OCI-LY1 (cell line): ENCODE measurements around the gene MAP3K7.
A peak's percentile ranks its signal among the peaks of the same experiment; 100 is the strongest.

Source experiments
- H2AFZ ChIP-seq: fragments of 200-600 bp; sonication (generic), shearing (Covaris generic); 2 replicates; pipeline ENCODE4 v1.6.0; 2014; ENCODE audit warnings: antibody characterized with exemption, mild to moderate bottlenecking, low read length
- H3F3A ChIP-seq: fragments of 200-600 bp; sonication (generic), shearing (Covaris generic); 2 replicates; pipeline ENCODE4 v1.6.0; 2014; ENCODE audit warnings: mild to moderate bottlenecking, antibody characterized with exemption, low read length, moderate library complexity; ENCODE audit not compliant: insufficient read depth
- H3K27ac ChIP-seq: fragments of 200-600 bp; sonication (generic); 2 replicates; pipeline ENCODE4 v1.5.1; 2014; ENCODE audit warnings: low read length, mixed run types, mild to moderate bottlenecking, low read depth; ENCODE audit not compliant: poor library complexity, severe bottlenecking
- H3K27me3 ChIP-seq: fragments of 200-600 bp; sonication (generic); 2 replicates; pipeline ENCODE4 v1.6.0; 2014; ENCODE audit warnings: antibody characterized with exemption, mild to moderate bottlenecking, low read length, moderate library complexity; ENCODE audit not compliant: insufficient read depth
- H3K36me3 ChIP-seq: fragments of 200-600 bp; sonication (generic); 2 replicates; pipeline ENCODE4 v1.6.1; 2014; ENCODE audit warnings: mild to moderate bottlenecking, antibody characterized with exemption, low read length, moderate library complexity, mixed read lengths; ENCODE audit not compliant: insufficient read depth
- H3K4me1 ChIP-seq: fragments of 200-600 bp; sonication (generic); 2 replicates; pipeline ENCODE4 v1.5.1; 2014; ENCODE audit warnings: mild to moderate bottlenecking, low read length, moderate library complexity; ENCODE audit not compliant: insufficient read depth, severe bottlenecking
- H3K4me2 ChIP-seq: fragments of 200-600 bp; sonication (generic), shearing (Covaris generic); 2 replicates; pipeline ENCODE4 v1.6.1; 2014; ENCODE audit warnings: low read length
- H3K4me3 ChIP-seq: fragments of 200-600 bp; sonication (generic); 2 replicates; pipeline ENCODE4 v1.5.1; 2014; ENCODE audit warnings: low read length, low read depth, mild to moderate bottlenecking, mixed read lengths; ENCODE audit not compliant: poor library complexity, severe bottlenecking
- H3K79me2 ChIP-seq: fragments of 200-600 bp; shearing (Covaris generic); 2 replicates; pipeline ENCODE4 v1.6.1; 2016; ENCODE audit warnings: mixed run types, low read length, mixed read lengths; ENCODE audit not compliant: insufficient read depth
- H3K9ac ChIP-seq: fragments of 200-600 bp; sonication (generic), shearing (Covaris generic); 2 replicates; pipeline ENCODE4 v1.6.1; 2014; ENCODE audit warnings: mild to moderate bottlenecking, low read length, mixed read lengths
- H3K9me2 ChIP-seq: fragments of 200-600 bp; sonication (generic), shearing (Covaris generic); 2 replicates; pipeline ENCODE4 v1.6.1; 2014; ENCODE audit warnings: low read depth, mild to moderate bottlenecking, low read length, mixed read lengths
- H3K9me3 ChIP-seq: fragments of 200-600 bp; shearing (Covaris generic); 2 replicates; pipeline ENCODE4 v1.6.1; 2014; ENCODE audit warnings: low read length, mixed read lengths
- H4K20me1 ChIP-seq: fragments of 200-600 bp; sonication (generic), shearing (Covaris generic); 2 replicates; pipeline ENCODE4 v1.6.0; 2016; ENCODE audit warnings: mild to moderate bottlenecking, low read length; ENCODE audit not compliant: insufficient read depth
- CTCF ChIP-seq: fragments of 200-600 bp; sonication (generic), shearing (Covaris generic); IDR thresholded peaks from 2 replicates; pipeline ENCODE4 v1.5.1; 2017; ENCODE audit warnings: mild to moderate bottlenecking, antibody characterized with exemption, low read length, moderate library complexity, mixed read lengths
- EZH2 ChIP-seq: fragments of 200-600 bp; sonication (generic), shearing (Covaris generic); IDR thresholded peaks from 2 replicates; pipeline ENCODE4 v1.8.0; 2017; ENCODE audit warnings: borderline replicate concordance, mixed run types, mild to moderate bottlenecking, antibody characterized with exemption, low read length, moderate library complexity, mixed read lengths

MAP3K7 gene

GRCh38 chr6:90537723-90538258 is 49.1 kb downstream of the MAP3K7 start:
- no peaks in the 10 kb centered on the region for H3K9me2 ChIP-seq
- H3K9ac ChIP-seq, result no peak overlapping the region
- H2AFZ ChIP-seq, result no peak overlapping the region
- H3K4me2 ChIP-seq, result peak overlapping the region; percentile 22; the same call in 1 of the 2 replicates
- no peaks in the 10 kb centered on the region for H3K27me3 ChIP-seq
- no peaks in the 10 kb centered on the region for H4K20me1 ChIP-seq
- peaks cover 19% of the 10 kb centered on the region for H3K4me1 ChIP-seq
- no peaks in the 10 kb centered on the region for H3K9me3 ChIP-seq
- no peak overlapping the region for H3K4me3 ChIP-seq
- no peak for TF ChIP-seq CTCF
- no peak for TF ChIP-seq EZH2
- peak overlapping the region; percentile 25 for H3K27ac ChIP-seq
- no peaks in the 10 kb centered on the region for H3K79me2 ChIP-seq
- no peaks in the 10 kb centered on the region for H3F3A ChIP-seq
- H3K36me3 ChIP-seq, result peaks cover 6% of the 10 kb centered on the region; the same call in 1 of the 2 replicates

- H3K27me3 ChIP-seq, result no peaks in the 10 kb centered on the region
- H3K4me1 ChIP-seq, result peaks cover 19% of the 10 kb centered on the region
- no peaks in the 10 kb centered on the region for H3K9me3 ChIP-seq
- no peak for TF ChIP-seq EZH2
- TF ChIP-seq CTCF, result no peak
- peaks cover 6% of the 10 kb centered on the region; the same call in 1 of the 2 replicates for H3K36me3 ChIP-seq
- H3K79me2 ChIP-seq, result no peaks in the 10 kb centered on the region
- no peak overlapping the region for H3K4me2 ChIP-seq
- H3F3A ChIP-seq, result no peaks in the 10 kb centered on the region
- H3K4me3 ChIP-seq, result no peak overlapping the region
- no peak overlapping the region for H3K9ac ChIP-seq
- no peak overlapping the region for H3K27ac ChIP-seq
- H2AFZ ChIP-seq, result no peak overlapping the region
- no peaks in the 10 kb centered on the region for H3K9me2 ChIP-seq
- no peaks in the 10 kb centered on the region for H4K20me1 ChIP-seq
These were observed 49.8 kb downstream of the MAP3K7 start for GRCh38 chr6:90537027-90537426.

- no peaks in the 10 kb centered on the region for H3K9me3 ChIP-seq
- H3K79me2 ChIP-seq, result no peaks in the 10 kb centered on the region
- no peak overlapping the region for H3K27ac ChIP-seq
- H2AFZ ChIP-seq, result no peak overlapping the region
- H4K20me1 ChIP-seq, result no peaks in the 10 kb centered on the region
- H3K4me2 ChIP-seq, result no peak overlapping the region
- H3K4me3 ChIP-seq, result no peak overlapping the region
- H3K9ac ChIP-seq, result no peak overlapping the region
- H3K9me2 ChIP-seq, result no peaks in the 10 kb centered on the region
- H3K27me3 ChIP-seq, result no peaks in the 10 kb centered on the region
- H3K4me1 ChIP-seq, result peaks cover 19% of the 10 kb centered on the region
- TF ChIP-seq EZH2, result no peak
- TF ChIP-seq CTCF, result no peak
- H3K36me3 ChIP-seq, result peaks cover 6% of the 10 kb centered on the region; the same call in 1 of the 2 replicates
- H3F3A ChIP-seq, result no peaks in the 10 kb centered on the region
These were observed 50.4 kb downstream of the MAP3K7 start for GRCh38 chr6:90536520-90536919.
